Adipocyte (in vitro differentiated cells): ENCODE data around the gene CHST15.
A peak's percentile ranks its signal among the peaks of the same experiment; 100 is the strongest.

Experiments
- DNase-seq: peaks from one replicate; pipeline ENCODE4 v3.0.0-alpha.2; 2015; ENCODE audit warnings: low read depth
- H3K27me3 ChIP-seq: replicated peaks from 2 replicates; pipeline ENCODE4 v1.7.0; 2013; ENCODE audit warnings: mild to moderate bottlenecking, low read length, moderate library complexity; ENCODE audit not compliant: control insufficient read depth, insufficient read depth
- H3K36me3 ChIP-seq: 2 replicates; pipeline ENCODE4 v1.7.0; 2013; ENCODE audit warnings: low read length, mild to moderate bottlenecking, moderate library complexity; ENCODE audit not compliant: control insufficient read depth, insufficient read depth, severe bottlenecking
- H3K4me1 ChIP-seq: 2 replicates; pipeline ENCODE4 v1.7.0; 2013; ENCODE audit warnings: mild to moderate bottlenecking, low read length, moderate library complexity; ENCODE audit not compliant: control insufficient read depth, insufficient read depth
- H3K4me3 ChIP-seq: 2 replicates; pipeline ENCODE4 v1.7.0; 2013; ENCODE audit warnings: mild to moderate bottlenecking, low read length, moderate library complexity
- H3K9ac ChIP-seq: 2 replicates; pipeline ENCODE4 v1.7.0; 2013; ENCODE audit warnings: mild to moderate bottlenecking, low read length, moderate library complexity
- H3K9me3 ChIP-seq: 2 replicates; pipeline ENCODE4 v1.7.0; 2013; ENCODE audit warnings: mild to moderate bottlenecking, low read length, moderate library complexity; ENCODE audit not compliant: control insufficient read depth

Gene CHST15

DNA sequence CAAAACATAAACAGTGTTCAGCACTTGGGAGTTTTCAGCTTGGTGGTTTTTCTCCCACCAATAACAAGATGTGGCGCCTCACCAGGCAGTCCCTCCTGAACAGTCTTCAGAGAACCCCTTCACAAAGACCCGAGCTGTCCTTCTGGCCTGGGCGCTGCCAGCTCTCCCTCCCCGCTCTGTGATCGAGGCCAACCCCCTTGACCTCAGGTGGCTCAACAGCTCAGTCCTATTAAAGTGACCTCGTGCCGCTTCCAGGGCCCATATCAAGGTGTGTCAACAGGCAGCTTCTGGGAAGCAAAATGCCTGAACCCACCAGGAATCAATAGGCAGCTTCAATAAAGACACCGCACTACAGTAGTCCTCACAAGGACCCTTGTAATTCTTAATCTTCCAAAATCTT lies 63.3 kb downstream of the CHST15 start:
- H3K36me3 ChIP-seq = peaks cover 2% of the 10 kb centered on the region
- H3K4me1 ChIP-seq = peaks cover 12% of the 10 kb centered on the region
- peaks cover 5% of the 10 kb centered on the region for H3K27me3 ChIP-seq
- DNase-seq = no peak
- no peaks in the 10 kb centered on the region for H3K9me3 ChIP-seq
- no peak overlapping the region for H3K4me3 ChIP-seq
- H3K9ac ChIP-seq = no peak overlapping the region

DNA sequence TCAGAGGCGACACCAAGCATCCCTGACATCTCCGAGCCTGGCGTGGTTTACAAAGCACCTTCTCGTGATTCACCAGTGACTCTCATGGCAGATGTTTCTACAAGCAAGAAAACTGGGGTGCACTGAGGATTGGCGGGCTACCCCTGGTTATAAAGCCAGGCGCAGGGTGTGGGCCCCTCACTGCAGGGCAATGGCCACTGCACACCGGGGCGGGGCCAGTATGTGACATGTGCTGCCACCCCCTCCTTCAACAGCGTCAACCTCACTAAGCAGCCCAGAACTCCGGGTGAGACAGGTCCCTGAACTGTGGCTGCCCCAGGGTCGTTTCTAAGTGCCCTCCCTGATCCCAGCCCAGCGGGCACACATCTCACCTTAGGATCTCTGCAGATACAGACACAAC lies 63.8 kb downstream of the CHST15 start:
- no peak for DNase-seq
- peaks cover 12% of the 10 kb centered on the region for H3K4me1 ChIP-seq
- no peak overlapping the region for H3K9ac ChIP-seq
- peaks cover 2% of the 10 kb centered on the region for H3K36me3 ChIP-seq
- no peaks in the 10 kb centered on the region for H3K9me3 ChIP-seq
- no peak overlapping the region for H3K4me3 ChIP-seq
- peaks cover 5% of the 10 kb centered on the region for H3K27me3 ChIP-seq

DNA sequence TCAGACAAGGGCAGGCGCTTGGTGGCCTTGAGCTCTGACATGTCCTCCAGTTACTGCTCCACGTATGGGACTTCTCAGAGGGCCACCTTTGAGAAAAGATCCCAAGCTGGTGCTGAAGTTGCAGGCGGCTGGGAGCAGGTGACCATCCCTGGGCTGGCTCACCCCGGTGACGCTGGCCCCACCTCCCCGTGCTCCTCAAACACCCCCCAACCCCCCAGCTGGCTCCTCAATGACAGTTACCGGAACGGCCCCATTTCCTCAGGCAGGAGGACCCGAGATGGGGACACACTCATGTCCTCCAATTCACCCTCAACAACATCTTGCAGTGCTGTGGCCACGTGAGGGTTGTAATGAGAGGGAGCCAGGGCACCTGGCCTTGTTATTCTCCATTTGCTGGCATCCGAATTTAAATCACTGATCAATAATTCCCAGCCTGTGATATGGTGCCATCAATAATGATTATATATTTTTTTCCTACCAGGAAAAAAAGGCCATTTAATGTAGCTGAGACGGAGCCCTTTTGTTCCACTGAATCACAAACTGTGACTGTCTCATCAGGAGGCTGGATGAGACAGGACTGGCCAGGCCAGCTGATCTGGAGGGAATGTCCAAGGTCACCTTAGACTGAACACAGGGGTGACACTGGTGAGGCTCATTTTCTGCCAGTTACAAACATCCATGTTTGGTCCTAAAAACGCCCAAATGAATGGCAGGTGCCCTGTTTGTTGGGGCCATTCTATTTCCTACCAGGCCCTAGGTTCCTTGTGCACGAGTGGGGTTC lies 64.5 kb downstream of the CHST15 start:
- Histone ChIP-seq H3K4me1 (peaks cover 12% of the 10 kb centered on the region), H3K9me3 (no peaks in the 10 kb centered on the region), H3K9ac (no peak overlapping the region), H3K36me3 (peaks cover 2% of the 10 kb centered on the region), H3K4me3 (no peak overlapping the region), H3K27me3 (peaks cover 5% of the 10 kb centered on the region)
- no peak for DNase-seq

DNA sequence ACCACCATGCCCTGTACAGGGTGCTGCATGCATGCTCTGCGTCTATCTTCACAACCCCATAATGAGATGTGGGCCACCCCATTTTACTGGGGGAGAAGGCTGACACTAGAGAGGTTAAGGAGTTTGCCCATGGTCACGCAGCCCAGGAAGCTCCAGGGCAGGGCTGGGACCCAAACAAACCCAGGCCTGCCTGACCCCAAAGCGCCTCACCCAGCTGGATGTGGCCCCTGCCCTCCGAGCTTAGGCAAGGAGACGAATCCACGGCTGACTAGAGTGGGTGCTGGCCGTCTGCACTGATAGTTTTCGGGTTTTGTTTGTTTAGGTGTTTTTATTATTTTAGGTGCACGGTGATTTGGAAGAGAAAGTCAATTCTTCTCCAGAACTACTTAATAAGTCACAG lies 65.7 kb downstream of the CHST15 start:
- no peak for DNase-seq
- Histone ChIP-seq H3K9me3 (no peaks in the 10 kb centered on the region), H3K4me3 (no peak overlapping the region), H3K27me3 (peaks cover 5% of the 10 kb centered on the region), H3K36me3 (peaks cover 2% of the 10 kb centered on the region), H3K4me1 (no peaks in the 10 kb centered on the region), H3K9ac (no peak overlapping the region)

DNA sequence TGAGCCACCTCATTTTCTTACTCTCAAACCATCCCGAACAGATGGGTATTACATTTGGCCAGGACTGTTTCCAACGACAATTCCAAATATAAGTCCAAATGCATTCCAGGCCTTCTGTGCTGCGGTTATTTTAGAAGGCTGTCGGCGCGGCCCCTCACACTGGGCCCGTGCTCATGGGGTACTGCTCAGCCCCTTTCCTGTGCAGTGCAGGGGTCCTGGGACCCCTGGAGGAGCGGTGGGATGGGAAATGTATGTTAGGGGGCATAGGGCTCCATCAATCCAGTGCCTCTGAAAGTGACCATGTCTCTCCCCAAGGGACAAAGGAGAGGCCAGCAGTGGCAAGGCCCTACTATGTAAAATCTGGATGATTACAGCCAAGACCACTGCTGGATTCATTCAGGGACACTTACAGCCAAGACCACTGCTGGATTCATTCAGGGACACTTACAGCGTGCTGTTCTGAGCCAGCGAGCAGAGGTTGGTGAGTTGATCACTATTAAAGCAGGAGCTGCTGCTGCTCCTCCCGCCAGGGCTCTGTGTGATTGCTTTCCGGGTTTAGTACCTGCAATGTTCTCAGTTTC lies 66.3 kb downstream of the CHST15 start:
- Histone ChIP-seq H3K9me3 (no peaks in the 10 kb centered on the region), H3K27me3 (peaks cover 5% of the 10 kb centered on the region), H3K4me3 (no peak overlapping the region), H3K4me1 (no peaks in the 10 kb centered on the region), H3K9ac (no peak overlapping the region), H3K36me3 (peaks cover 2% of the 10 kb centered on the region)
- no peak for DNase-seq

DNA sequence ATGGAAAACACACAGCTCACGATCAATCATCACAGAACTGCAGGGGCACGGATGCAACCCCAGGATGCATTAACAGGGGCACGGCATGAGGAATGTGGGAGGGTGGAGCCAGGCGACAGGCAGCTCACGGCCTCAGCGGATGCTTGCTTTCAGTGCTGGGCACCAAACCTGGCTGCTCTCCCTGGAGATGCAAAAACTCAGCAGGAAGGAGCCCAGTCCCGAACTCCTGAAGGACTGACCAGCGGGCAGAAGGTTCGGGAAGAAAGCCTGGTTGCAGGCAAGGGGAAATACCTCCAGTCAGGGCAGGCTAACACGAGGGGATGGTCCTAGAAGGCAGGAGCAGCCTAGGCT lies 66.8 kb downstream of the CHST15 start:
- Histone ChIP-seq H3K4me3 (no peak overlapping the region), H3K4me1 (no peaks in the 10 kb centered on the region), H3K9me3 (no peaks in the 10 kb centered on the region), H3K27me3 (peaks cover 5% of the 10 kb centered on the region), H3K36me3 (peaks cover 2% of the 10 kb centered on the region), H3K9ac (no peak overlapping the region)
- DNase-seq = no peak

DNA sequence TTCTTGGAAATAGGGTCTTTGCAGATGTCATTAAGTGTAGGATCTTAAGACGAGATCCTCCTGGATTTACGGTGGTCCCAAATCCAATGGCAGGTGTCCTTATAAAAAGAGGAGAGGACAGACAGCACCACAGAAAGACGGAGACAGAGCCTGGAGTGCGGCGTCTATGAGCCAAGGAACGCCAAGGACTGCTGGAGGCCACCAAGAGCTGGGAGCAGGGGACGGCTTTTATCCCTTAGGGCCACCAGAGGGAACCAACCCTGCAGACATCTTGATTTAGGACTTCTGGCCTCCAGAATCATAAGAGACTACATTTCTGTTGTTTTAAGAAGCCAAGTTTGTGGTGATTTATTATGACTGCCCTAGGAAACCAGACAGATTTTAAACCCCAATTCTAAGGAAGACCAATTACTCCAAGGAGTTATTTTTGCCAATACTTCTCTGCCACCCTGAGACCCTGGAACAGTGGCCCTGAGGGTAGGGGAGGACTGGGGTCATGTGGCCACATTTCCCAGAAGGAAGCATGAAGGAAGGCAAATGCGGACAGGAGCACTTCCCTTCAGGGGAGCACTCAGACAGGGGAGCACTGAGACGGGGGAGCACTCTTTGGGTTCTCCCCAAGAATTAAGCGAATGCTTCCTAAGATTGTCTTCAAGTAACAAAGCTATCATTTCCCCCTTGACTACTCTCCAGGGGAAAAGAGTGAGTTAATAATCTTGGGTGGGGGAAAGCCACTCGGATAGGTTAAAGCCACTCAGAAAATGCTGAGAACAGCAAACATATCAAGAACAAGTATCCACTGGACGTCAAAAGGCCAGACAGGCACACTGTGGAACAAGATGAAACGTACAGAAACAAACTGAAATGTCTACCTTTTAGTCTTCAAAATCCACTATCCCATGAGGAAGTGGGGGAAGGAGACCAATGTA lies 67.5 kb downstream of the CHST15 start:
- DNase-seq = peak; percentile 22

DNA sequence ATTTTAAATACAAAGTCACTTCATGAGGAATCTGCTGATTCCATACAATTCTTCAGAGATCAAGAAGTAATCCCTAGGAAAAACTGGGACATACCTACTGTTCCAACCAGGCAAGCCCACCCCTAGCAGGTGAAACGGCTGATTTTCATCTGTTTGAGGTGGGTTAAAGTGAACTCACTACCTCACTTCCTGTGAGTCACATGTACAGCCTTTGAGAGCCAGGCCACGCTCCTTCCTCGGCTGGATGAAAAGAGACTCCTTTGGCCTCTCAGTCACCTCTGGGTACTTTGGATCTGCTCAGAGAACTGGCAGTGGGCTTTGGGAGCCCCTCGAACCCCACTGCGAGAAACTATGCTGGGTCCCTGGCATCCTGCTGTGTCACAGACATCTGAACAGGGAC lies 68.2 kb downstream of the CHST15 start:
- peaks cover 3% of the 10 kb centered on the region for H3K36me3 ChIP-seq
- no peaks in the 10 kb centered on the region for H3K9me3 ChIP-seq
- H3K4me1 ChIP-seq = no peaks in the 10 kb centered on the region
- no peak for DNase-seq
- H3K4me3 ChIP-seq = no peak overlapping the region
- no peak overlapping the region for H3K9ac ChIP-seq
- peaks cover 5% of the 10 kb centered on the region for H3K27me3 ChIP-seq

More for the DNA sequence above, 67.5 kb downstream of the CHST15 start:
- H3K27me3 ChIP-seq = peaks cover 5% of the 10 kb centered on the region
- H3K36me3 ChIP-seq = peaks cover 2% of the 10 kb centered on the region
- H3K9ac ChIP-seq = no peak overlapping the region
- no peaks in the 10 kb centered on the region for H3K4me1 ChIP-seq
- H3K9me3 ChIP-seq = no peaks in the 10 kb centered on the region
- H3K4me3 ChIP-seq = no peak overlapping the region

DNA sequence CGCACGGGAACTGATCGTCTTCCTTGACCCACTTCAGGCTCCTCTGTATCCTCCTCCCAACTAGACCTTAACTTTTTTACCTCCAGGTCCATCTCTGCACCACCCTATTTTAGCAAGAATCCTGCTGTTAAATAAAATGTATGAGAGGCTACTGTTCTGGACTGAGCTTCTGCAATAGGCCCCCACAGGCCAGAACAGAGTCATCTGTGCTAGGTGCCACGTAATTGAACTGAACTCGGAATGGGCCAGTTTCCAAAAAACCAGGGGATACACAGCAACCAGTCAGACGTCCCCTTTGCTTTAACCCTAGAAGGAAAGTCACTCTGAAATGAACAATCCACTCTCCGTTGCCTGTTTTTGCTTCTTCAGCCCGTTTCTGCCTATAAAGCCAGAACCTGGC lies 71.3 kb downstream of the CHST15 start:
- peaks cover 4% of the 10 kb centered on the region for H3K36me3 ChIP-seq
- no peaks in the 10 kb centered on the region for H3K27me3 ChIP-seq
- DNase-seq = no peak

DNA sequence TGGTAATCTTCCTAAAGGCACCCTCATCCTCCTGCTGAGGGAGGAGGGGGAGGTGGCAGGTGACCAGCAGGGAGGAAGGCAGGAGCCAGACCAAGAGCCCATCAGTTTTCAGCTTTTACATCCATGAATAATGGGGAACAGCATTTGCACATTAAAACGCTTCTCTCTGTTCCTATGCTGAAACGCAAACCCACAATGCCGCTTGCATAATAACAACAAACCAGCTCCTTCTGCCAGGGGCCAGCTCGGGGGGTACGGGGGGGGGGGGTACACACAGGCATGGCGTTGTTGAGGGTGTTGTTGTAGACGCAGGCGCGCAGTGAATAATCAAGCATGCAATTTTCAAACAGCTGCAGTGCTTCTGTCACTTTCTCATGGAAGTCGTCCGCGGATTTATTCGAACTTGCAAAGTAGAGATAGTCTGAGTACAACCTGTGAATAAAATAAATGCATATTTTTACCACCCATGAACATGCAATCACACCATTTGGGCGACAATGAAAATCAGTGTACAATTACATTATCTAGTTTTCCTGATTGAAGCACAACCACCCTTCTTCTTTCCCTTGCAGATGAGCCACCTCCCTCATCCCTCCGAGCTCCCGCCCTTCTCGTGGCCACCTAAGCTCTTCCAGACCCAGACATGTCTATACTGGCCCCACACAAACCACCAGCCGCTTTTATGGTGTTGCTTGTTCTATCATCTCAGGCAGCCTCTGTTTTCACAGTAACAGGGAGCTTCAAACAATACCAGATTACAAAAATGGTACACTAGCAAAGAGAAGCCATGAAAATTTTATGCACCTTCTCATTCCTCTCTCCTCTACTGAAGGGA lies 72.2 kb downstream of the CHST15 start:
- Histone ChIP-seq H3K9me3 (no peaks in the 10 kb centered on the region), H3K27me3 (no peaks in the 10 kb centered on the region), H3K9ac (no peak overlapping the region), H3K36me3 (peaks cover 4% of the 10 kb centered on the region), H3K4me3 (no peak overlapping the region), H3K4me1 (no peaks in the 10 kb centered on the region)
- DNase-seq = no peak

More for the DNA sequence above, 71.3 kb downstream of the CHST15 start:
- H3K9me3 ChIP-seq = no peaks in the 10 kb centered on the region
- no peak overlapping the region for H3K4me3 ChIP-seq
- no peak overlapping the region for H3K9ac ChIP-seq
- no peaks in the 10 kb centered on the region for H3K4me1 ChIP-seq
